Naive B cell (primary cell): ENCODE data around the gene GCK. TPM values are rescaled to one million over a fixed set of nuclear protein-coding genes. Genes with fewer than 3 reads are reported as not detected.
"Not testable (repeated sequence)": the region's sequence is repeated elsewhere in the genome, so short reads cannot be mapped to it uniquely, and the experiment has no call there.

ENCODE experiments used
- ATAC-seq, 2 donors: fragments of 150-1000 bp; cut with Tn5 transposase; 2 replicates each; pipeline ENCODE4 v1.10.0; 2021; ENCODE audit warnings: low read depth in 2 of 2, mild to moderate bottlenecking in 2 of 2, moderate library complexity in 2 of 2
- DNase-seq: peaks from one replicate; pipeline ENCODE4 v3.0.0; 2022
- H3K27ac Mint-ChIP-seq, 6 donors: one replicate each; pipeline ENCODE4 v1.8.0; 2020 to 2022; ENCODE audit warnings: mild to moderate bottlenecking in 6 of 6, mixed read lengths in 6 of 6, moderate library complexity in 5 of 6, inconsistent platforms in 2 of 6
- H3K27me3 Mint-ChIP-seq, 3 donors: one replicate each; pipeline ENCODE4 v1.8.0; 2021 to 2022; ENCODE audit warnings: mixed read lengths in 3 of 3, mild to moderate bottlenecking in 1 of 3
- H3K36me3 Mint-ChIP-seq, 2 donors: one replicate each; pipeline ENCODE4 v1.8.0; 2020 to 2022; ENCODE audit warnings: mixed read lengths in 2 of 2, inconsistent platforms in 1 of 2, mild to moderate bottlenecking in 1 of 2
- H3K4me1 Mint-ChIP-seq, 3 donors: one replicate each; pipeline ENCODE4 v1.8.0; 2020 to 2022; ENCODE audit warnings: mixed read lengths in 3 of 3, inconsistent platforms in 1 of 3, mild to moderate bottlenecking in 1 of 3, moderate library complexity in 1 of 3
- H3K4me3 Mint-ChIP-seq, 8 donors: one replicate each; pipeline ENCODE4 v1.8.0; 2020 to 2022; ENCODE audit warnings: mild to moderate bottlenecking in 8 of 8, mixed read lengths in 8 of 8, moderate library complexity in 8 of 8, inconsistent platforms in 2 of 8
- H3K9me3 Mint-ChIP-seq, 7 donors: one replicate each; pipeline ENCODE4 v1.8.0; 2020 to 2022; ENCODE audit warnings: mixed read lengths in 7 of 7, mild to moderate bottlenecking in 5 of 7, inconsistent platforms in 2 of 7, moderate library complexity in 1 of 7
- polyA plus RNA-seq, 6 donors: library from polyadenylated mRNA; unstranded; fragments of 300-500 nt; fragmentation: Illumina TruSeq; gene quantifications; one replicate each; pipeline ENCODE4 v1.2.3, GENCODE V29; 2021; ENCODE audit warnings: low read depth in 6 of 6

GCK gene
- polyA plus RNA-seq, 6 donors from 2014 or later: 0.29 to 4.5 (median 0.45) TPM

GRCh38 chr7:44175730-44176129 lies 13.5 kb downstream of the GCK start:
- peaks cover 0 to 6% (median 2%) of the 10 kb centered on the region in 7 donors for H3K9me3 Mint-ChIP-seq
- H3K27me3 Mint-ChIP-seq: peaks cover 11 to 19% (median 15%) of the 10 kb centered on the region in 3 donors
- H3K27ac Mint-ChIP-seq: peak overlapping the region in 1 of 6 donors; percentile 31
- H3K4me3 Mint-ChIP-seq: no peak overlapping the region
- H3K4me1 Mint-ChIP-seq: peaks cover 4 to 8% (median 5%) of the 10 kb centered on the region in 3 donors
- DNase-seq: no peak
- H3K36me3 Mint-ChIP-seq: no peaks in the 10 kb centered on the region
- ATAC-seq: no peak

DNA sequence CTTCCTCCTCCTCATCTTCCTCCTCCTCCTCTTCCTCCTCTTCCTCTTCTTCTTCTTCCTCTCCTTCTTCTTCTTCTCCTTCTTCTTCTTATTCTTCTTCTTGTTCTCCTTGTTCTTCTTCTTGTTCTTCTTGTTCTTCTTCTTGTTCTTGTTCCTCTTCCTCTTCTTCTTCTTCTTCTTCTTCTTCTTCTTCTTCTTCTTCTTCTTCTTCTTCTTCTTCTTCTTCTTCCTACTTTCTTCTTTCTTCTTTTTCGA lies 14.6 kb downstream of the GCK start:
- not testable (repeated sequence) for H3K9me3 Mint-ChIP-seq, H3K4me1 Mint-ChIP-seq, H3K36me3 Mint-ChIP-seq, DNase-seq, ATAC-seq, H3K4me3 Mint-ChIP-seq
- H3K27me3 Mint-ChIP-seq: peaks cover 11 to 18% (median 15%) of the 10 kb centered on the region in 3 donors
- H3K27ac Mint-ChIP-seq: peak overlapping the region in 1 of 6 donors; percentile 19

DNA sequence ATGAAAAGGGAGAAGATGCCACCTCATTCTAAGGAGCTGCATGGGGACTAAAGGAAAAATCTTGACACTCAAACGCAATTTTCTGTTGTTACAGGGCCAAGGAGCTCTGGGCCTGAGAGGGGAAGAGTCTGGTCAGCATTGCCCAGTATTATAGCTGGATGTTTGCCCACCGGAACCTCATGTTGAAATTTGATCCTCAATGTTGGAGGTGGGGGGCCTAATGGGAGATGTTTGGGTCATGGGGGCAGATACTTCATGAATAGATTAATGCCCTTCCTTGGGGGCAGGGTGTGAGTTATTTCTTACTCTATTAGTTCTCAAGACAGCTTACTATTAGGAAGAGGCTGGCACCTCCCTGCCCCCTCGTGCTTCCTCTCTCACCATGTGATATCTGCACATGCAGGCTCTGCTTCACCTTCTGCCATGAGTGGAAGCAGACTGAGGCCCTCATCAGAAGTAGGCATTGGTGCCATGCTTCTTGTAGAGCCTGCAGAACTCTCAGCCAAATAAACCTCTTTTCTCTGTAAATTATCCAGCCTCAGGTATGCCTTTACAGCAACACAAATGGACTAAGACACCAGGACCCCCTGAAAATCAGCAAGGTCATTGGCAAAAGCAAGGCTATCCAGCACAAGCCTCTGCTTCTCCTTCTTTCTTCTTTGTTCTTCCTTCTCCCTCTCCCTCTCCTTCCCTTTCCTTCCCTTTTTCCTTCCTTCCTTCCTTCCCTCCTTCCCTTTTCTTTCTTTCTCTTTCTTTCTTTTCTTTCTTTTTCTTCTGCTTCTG lies 15.1 kb downstream of the GCK start:
- ATAC-seq: no peak
- Mint-ChIP-seq H3K36me3 (no peaks in the 10 kb centered on the region), H3K27me3 (peaks cover 11 to 14% (median 12%) of the 10 kb centered on the region in 3 donors), H3K9me3 (peaks cover 0 to 6% (median 2%) of the 10 kb centered on the region in 7 donors), H3K4me1 (peaks cover 4 to 8% (median 5%) of the 10 kb centered on the region in 3 donors), H3K4me3 (peak overlapping the region in 1 of 8 donors; percentile 57), H3K27ac (peak overlapping the region in 1 of 6 donors; percentile 19)
- no peak for DNase-seq

DNA sequence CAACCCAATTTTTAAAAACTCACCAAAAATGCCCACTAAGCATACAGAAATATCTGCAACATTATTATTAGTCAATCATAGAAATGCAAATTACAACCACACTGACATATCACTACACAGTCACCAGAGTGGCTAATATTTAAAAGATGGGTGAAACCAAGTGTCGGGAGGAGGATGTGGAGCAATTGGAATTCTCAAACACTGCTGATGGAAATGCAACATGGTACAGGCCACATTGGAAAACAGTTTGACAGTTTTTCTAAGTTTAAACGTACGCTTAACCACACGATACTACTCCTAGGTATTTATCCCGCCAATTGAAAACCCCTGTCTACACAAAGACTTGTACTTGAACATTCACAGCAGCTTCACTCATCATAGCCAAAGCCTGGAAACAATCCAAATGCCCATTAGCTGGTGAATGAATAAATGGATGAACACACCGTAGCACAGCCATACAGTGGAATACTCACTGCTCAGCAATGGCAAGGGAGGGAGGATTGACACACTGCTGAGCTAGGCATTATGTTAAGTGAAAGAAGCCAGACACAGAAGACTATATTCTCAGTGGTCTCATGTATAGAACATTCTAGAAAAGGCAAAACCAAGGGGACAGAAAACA lies 16.3 kb downstream of the GCK start:
- peaks cover 6 to 13% (median 7%) of the 10 kb centered on the region in 3 donors for H3K27me3 Mint-ChIP-seq
- H3K36me3 Mint-ChIP-seq: no peaks in the 10 kb centered on the region
- peaks cover 0 to 6% (median 2%) of the 10 kb centered on the region in 7 donors for H3K9me3 Mint-ChIP-seq
- H3K4me1 Mint-ChIP-seq: peaks cover 7 to 14% (median 10%) of the 10 kb centered on the region in 3 donors
- DNase-seq: no peak
- ATAC-seq: no peak
- H3K27ac Mint-ChIP-seq: peak overlapping the region in 2 of 6 donors; percentile 1 to 16
- H3K4me3 Mint-ChIP-seq: no peak overlapping the region

- no peak overlapping the region for H3K27ac Mint-ChIP-seq
- DNase-seq: no peak
- H3K9me3 Mint-ChIP-seq: peaks cover 0 to 6% (median 2%) of the 10 kb centered on the region in 7 donors
- H3K4me3 Mint-ChIP-seq: peak overlapping the region in 1 of 8 donors; percentile 24
- no peaks in the 10 kb centered on the region for H3K36me3 Mint-ChIP-seq
- peaks cover 13 to 20% (median 16%) of the 10 kb centered on the region in 3 donors for H3K4me1 Mint-ChIP-seq
- H3K27me3 Mint-ChIP-seq: peaks cover under 1 to 13% (median 5%) of the 10 kb centered on the region in 3 donors
- ATAC-seq: no peak
Measured at GRCh38 chr7:44172352-44172751, 16.9 kb downstream of the GCK start.

DNA sequence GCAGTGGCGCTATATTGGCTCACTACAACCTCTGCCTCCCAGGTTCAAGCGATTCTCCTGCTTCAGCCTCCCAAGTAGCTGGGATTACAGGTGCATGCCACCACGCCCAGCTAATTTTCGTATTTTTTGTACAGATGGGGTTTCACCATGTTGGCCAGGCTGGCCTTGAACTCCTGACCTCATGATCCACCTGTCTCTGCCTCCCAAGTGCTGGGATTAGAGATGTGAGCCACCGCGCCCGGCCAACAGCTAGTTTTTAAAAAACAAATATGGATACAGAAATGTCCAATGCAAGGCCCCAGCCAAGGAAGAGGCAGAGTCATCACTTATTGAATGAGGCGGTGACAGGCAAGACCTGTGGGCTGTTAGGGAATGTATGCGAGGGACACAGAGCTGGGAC lies 17.3 kb downstream of the GCK start:
- H3K27ac Mint-ChIP-seq, H3K4me3 Mint-ChIP-seq, H3K36me3 Mint-ChIP-seq, H3K9me3 Mint-ChIP-seq, DNase-seq, ATAC-seq: not testable (repeated sequence)
- Mint-ChIP-seq H3K27me3 (peaks cover 0 to 11% (median under 1%) of the 10 kb centered on the region in 3 donors), H3K4me1 (peaks cover 14 to 24% (median 20%) of the 10 kb centered on the region in 3 donors)

- Mint-ChIP-seq H3K36me3 (peaks cover 0 to 4% of the 10 kb centered on the region in 2 donors), H3K4me3 (no peak overlapping the region), H3K27ac (peak overlapping the region in 3 of 6 donors; percentile 10 to 71 (median 39)), H3K4me1 (peaks cover 8 to 20% (median 11%) of the 10 kb centered on the region in 3 donors), H3K9me3 (peaks cover 0 to 9% (median 3%) of the 10 kb centered on the region in 7 donors), H3K27me3 (no peaks in the 10 kb centered on the region)
- ATAC-seq: peak; percentile 85 to 90
- DNase-seq: peak; percentile 39
Measured at GRCh38 chr7:44167920-44168319, 21.3 kb downstream of the GCK start.

DNA sequence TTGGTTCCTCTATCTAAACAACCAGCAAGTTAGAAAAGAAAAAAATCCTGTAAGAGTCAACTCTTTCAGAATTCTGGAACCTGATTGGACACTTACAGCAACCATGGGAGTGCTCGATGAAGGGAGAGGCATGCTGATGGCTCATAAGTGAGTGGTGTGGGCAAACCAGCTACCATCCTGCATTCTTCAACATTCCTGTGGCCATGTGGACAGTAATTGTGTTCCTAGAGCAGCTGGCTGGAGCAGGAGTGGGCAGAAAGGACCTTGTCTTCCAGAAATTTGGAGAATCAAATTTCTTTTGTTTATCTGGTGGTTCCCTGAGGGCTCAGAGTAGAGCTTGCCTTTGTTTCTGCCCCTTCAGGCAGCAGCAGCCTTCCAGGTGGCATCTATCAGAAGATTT lies 25.6 kb downstream of the GCK start:
- Mint-ChIP-seq H3K9me3 (peaks cover 0 to 9% (median 3%) of the 10 kb centered on the region in 7 donors), H3K27me3 (no peaks in the 10 kb centered on the region), H3K36me3 (peaks cover 0 to 4% of the 10 kb centered on the region in 2 donors), H3K4me3 (no peak overlapping the region), H3K27ac (no peak overlapping the region), H3K4me1 (peaks cover 8 to 16% (median 11%) of the 10 kb centered on the region in 3 donors)
- DNase-seq: no peak
- no peak for ATAC-seq

GRCh38 chr7:44162785-44163395 lies 26.3 kb downstream of the GCK start:
- Mint-ChIP-seq H3K4me3 (no peak overlapping the region), H3K4me1 (peaks cover 6 to 9% (median 9%) of the 10 kb centered on the region in 3 donors), H3K27me3 (no peaks in the 10 kb centered on the region), H3K36me3 (peaks cover 0 to 4% of the 10 kb centered on the region in 2 donors), H3K9me3 (peaks cover 0 to 9% (median 3%) of the 10 kb centered on the region in 7 donors), H3K27ac (peak overlapping the region in 1 of 6 donors; percentile 57)
- DNase-seq (no peak), ATAC-seq (no peak)

DNA sequence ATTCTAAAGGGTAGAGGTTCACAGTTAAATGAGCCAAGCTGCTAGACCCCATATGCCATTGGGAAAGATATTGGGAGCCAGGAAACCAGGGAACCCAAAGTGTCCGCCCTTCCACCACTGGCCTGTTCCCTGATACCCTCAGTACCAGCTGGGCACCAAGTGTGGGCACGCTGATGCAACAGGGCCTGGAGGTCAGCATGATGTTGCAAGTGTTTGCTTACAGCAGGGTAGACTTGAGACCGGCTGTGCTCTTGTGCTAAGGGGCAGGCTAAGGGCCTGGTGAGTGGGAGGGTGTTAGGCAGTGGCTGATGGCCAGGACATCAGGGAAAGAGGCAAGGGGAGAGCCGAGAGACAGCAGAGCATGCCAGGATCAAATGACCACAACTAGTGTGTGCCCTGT lies 27.1 kb downstream of the GCK start:
- Mint-ChIP-seq H3K36me3 (peaks cover 0 to 4% of the 10 kb centered on the region in 2 donors), H3K4me3 (no peak overlapping the region), H3K27me3 (no peaks in the 10 kb centered on the region), H3K9me3 (peaks cover 0 to 9% (median 3%) of the 10 kb centered on the region in 7 donors), H3K4me1 (peaks cover 0 to 2% (median 2%) of the 10 kb centered on the region in 3 donors), H3K27ac (no peak overlapping the region)
- DNase-seq (no peak), ATAC-seq (no peak)

GRCh38 chr7:44161371-44161770 lies 27.9 kb downstream of the GCK start:
- Mint-ChIP-seq H3K4me3 (peak overlapping the region in 1 of 8 donors; percentile 60), H3K4me1 (no peaks in the 10 kb centered on the region), H3K27me3 (no peaks in the 10 kb centered on the region), H3K36me3 (peaks cover 0 to 4% of the 10 kb centered on the region in 2 donors), H3K27ac (no peak overlapping the region), H3K9me3 (peaks cover 0 to 9% (median 3%) of the 10 kb centered on the region in 7 donors)
- ATAC-seq (no peak), DNase-seq (no peak)

DNA sequence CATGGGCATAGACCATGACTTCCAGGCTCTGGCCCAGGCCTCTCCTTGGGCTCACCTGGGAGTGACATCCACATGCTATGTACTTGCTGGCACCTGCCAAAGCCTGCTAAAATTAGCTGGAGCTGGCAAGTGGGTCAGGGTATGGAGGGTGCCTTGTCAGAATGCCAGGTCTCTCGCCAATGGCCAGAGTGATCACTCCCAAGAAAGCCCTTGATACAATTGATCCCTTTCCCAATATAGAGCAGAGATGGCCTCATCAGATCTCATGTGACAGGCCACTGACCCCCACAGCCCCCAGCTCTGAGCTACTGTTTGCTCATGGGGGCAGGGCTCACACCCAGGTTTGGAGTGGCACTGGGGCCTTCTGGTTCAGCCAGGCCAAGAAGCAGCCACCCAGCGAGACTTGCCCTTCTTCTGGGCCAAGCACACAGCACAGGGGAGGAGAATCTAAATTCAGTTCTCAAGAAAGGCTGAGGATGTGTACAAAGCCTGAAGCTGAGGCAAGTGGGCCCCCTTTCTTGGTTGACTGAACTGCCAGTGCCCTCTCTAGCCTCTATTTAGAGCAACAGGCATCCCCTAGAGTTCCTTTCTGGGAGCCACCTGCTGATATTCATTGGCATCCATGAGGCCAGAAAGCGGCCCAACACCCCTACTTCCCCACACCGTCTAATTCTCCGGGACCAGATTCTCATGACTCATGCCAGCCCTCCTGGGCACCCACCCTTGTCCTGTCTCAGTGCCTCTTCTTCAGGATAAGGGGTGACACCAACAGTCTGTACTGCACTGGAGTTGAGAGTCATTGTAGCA lies 29.2 kb downstream of the GCK start:
- DNase-seq (no peak), ATAC-seq (no peak)
- peaks cover 0 to 9% (median 3%) of the 10 kb centered on the region in 7 donors for H3K9me3 Mint-ChIP-seq
- no peaks in the 10 kb centered on the region for H3K4me1 Mint-ChIP-seq
- peaks cover 0 to 4% of the 10 kb centered on the region in 2 donors for H3K36me3 Mint-ChIP-seq
- no peaks in the 10 kb centered on the region for H3K27me3 Mint-ChIP-seq
- no peak overlapping the region for H3K27ac Mint-ChIP-seq
- H3K4me3 Mint-ChIP-seq: no peak overlapping the region
